Cardiac muscle cell (in vitro differentiated cells and primary cell): ENCODE measurements around the gene A3GALT2. TPM values are rescaled to one million over a fixed set of nuclear protein-coding genes. Genes with fewer than 3 reads are reported as not detected.

ENCODE experiments used
- DNase-seq, 2 donors: peaks; one replicate each; pipeline versions ENCODE4 v3.0.0 to v3.0.0-alpha.2; 2010 to 2017; ENCODE audit warnings: low read depth in 1 of 2, low spot score in 1 of 2
- H3K27ac ChIP-seq: fragments of 200-600 bp; sonication (generic); 2 replicates; pipeline ENCODE4 v1.5.1; 2016
- H3K27me3 ChIP-seq: fragments of 200-600 bp; sonication (generic); 2 replicates; pipeline ENCODE4 v1.6.0; 2016; ENCODE audit warnings: control low read depth
- H3K36me3 ChIP-seq: fragments of 200-600 bp; sonication (generic); 2 replicates; pipeline ENCODE4 v1.5.1; 2016; ENCODE audit warnings: control low read depth
- H3K4me1 ChIP-seq: fragments of 200-600 bp; sonication (generic); 2 replicates; pipeline ENCODE4 v1.8.1; 2017; ENCODE audit warnings: low read depth, mild to moderate bottlenecking, mixed run types
- H3K4me3 ChIP-seq: fragments of 200-600 bp; sonication (generic); 2 replicates; pipeline ENCODE4 v1.5.1; 2016; ENCODE audit warnings: mild to moderate bottlenecking
- H3K9me3 ChIP-seq: fragments of 200-600 bp; sonication (generic); 2 replicates; pipeline ENCODE4 v1.5.1; 2017; ENCODE audit warnings: low read depth, mild to moderate bottlenecking, control low read depth
- CTCF ChIP-seq: IDR thresholded peaks from 2 replicates; pipeline ENCODE4 v1.5.1; 2012; ENCODE audit warnings: low read depth, mild to moderate bottlenecking, low read length
- polyA plus RNA-seq: library from polyadenylated mRNA; unstranded; fragments of >200 nt; fragmentation: Nextera tagmentation; extraction: Ambion mirVana; gene quantifications from 2 replicates; pipeline ENCODE4 v1.2.1, GENCODE V29; 2016
- total RNA-seq: library from RNA; depleted of rRNA; stranded (reverse); fragments of >200 nt; gene quantifications from 2 replicates; pipeline ENCODE4 v1.2.3, GENCODE V29; 2016

Gene A3GALT2
- total and polyA plus RNA-seq, 2 experiments from 2014 or later: 0.57 TPM; not detected in 1

GRCh38 chr1:33350611-33351280 lies 29.8 kb upstream of the A3GALT2 start:
- H3K4me1 ChIP-seq: peaks cover 24% of the 10 kb centered on the region
- no peak overlapping the region for H3K27ac ChIP-seq
- no peak for DNase-seq
- no peaks in the 10 kb centered on the region for H3K9me3 ChIP-seq
- peak overlapping the region; percentile 38 for H3K4me3 ChIP-seq
- H3K27me3 ChIP-seq: no peaks in the 10 kb centered on the region
- H3K36me3 ChIP-seq: no peaks in the 10 kb centered on the region
- TF ChIP-seq CTCF: no peak

DNA sequence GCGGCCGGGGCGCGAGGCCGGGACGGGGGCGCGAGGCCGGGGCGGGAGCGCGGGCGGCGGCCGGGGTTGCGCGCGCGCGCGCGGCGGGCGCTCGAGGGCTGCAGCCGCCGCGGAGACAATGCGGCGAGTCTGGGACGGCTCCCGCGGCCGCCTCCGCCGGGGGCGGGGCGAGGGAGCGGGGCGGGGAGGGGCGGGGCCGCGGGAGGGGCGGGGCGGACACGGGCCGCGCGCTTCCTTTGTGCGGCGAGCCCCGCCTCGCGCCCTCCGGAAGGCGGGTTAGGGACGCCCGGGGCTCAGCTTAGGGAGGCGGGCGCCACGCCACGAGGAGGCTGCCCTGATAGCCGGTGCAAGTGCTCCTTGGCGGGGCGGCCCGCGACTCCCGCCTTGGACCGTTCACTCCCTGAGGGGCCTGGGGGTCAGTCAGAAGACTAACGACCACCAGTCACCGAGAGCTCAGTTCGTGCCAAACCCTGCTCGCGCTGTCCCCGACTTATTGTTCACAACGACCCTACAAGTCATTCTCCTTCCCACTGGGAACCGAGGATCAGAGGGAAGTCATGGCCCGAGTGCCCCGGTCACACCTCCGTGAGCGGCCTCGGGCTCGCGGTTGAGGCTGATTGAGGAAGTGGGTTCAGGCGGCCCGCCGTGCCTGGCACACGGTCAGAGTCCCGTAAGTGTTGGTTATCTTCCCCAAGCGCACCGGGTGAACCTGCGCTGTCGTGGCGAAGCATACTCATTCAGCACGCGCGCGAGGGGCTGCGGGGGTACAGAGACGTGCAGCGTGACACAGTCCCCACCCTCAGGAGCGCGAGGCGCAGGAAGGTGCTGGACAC lies 29.1 kb upstream of the A3GALT2 start:
- no peaks in the 10 kb centered on the region for H3K36me3 ChIP-seq
- H3K4me3 ChIP-seq: peak overlapping the region; percentile 98
- H3K4me1 ChIP-seq: peaks cover 24% of the 10 kb centered on the region
- DNase-seq: peak; percentile 88 to 91
- no peak for TF ChIP-seq CTCF
- no peaks in the 10 kb centered on the region for H3K27me3 ChIP-seq
- H3K9me3 ChIP-seq: no peaks in the 10 kb centered on the region
- H3K27ac ChIP-seq: peak overlapping the region; percentile 68

GRCh38 chr1:33349081-33349759 lies 28.3 kb upstream of the A3GALT2 start:
- Histone ChIP-seq H3K4me3 (peak overlapping the region; percentile 98), H3K27me3 (no peaks in the 10 kb centered on the region), H3K36me3 (no peaks in the 10 kb centered on the region), H3K27ac (peak overlapping the region; percentile 94), H3K9me3 (no peaks in the 10 kb centered on the region), H3K4me1 (peaks cover 26% of the 10 kb centered on the region)
- peak; percentile 61 to 79 for DNase-seq
- TF ChIP-seq CTCF: no peak

DNA sequence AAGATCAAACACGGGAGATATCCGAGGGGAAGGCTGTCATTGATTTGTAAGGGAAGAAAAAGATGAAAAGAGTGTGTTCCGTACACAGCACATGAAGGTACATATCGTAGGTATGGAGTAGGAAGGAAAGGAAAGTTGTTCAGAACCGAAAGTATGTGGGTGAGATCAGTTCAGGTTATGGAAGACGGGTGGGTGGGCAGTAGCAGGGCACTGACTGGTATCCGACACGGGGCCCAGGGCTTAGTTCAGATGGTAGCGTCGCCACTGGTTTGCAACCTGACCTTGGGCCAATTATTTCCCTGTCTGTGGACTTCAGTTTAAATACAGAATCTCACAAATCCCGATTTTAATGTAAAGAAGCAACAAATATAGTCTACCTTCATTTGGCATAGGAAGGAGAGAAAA lies 27.8 kb upstream of the A3GALT2 start:
- H3K4me1 ChIP-seq: peaks cover 32% of the 10 kb centered on the region
- H3K4me3 ChIP-seq: peak overlapping the region; percentile 98
- H3K36me3 ChIP-seq: no peaks in the 10 kb centered on the region
- peak in 1 of 2 donors; percentile 43 for DNase-seq
- H3K9me3 ChIP-seq: no peaks in the 10 kb centered on the region
- no peaks in the 10 kb centered on the region for H3K27me3 ChIP-seq
- H3K27ac ChIP-seq: peak overlapping the region; percentile 94
- TF ChIP-seq CTCF: no peak

- H3K27me3 ChIP-seq: no peaks in the 10 kb centered on the region
Observed at GRCh38 chr1:33348194-33348593, 27.3 kb upstream of the A3GALT2 start.

More at GRCh38 chr1:33348194-33348593, 27.3 kb upstream of the A3GALT2 start:
- Histone ChIP-seq H3K9me3 (no peaks in the 10 kb centered on the region), H3K27ac (no peak overlapping the region), H3K36me3 (no peaks in the 10 kb centered on the region), H3K4me3 (peak overlapping the region; percentile 98), H3K4me1 (peaks cover 36% of the 10 kb centered on the region)
- TF ChIP-seq CTCF: no peak
- peak in 1 of 2 donors; percentile 55 for DNase-seq
